H1 (cell line): Measurements from ENCODE around the gene CD53. TPM values are rescaled to one million over a fixed set of nuclear protein-coding genes. Genes with fewer than 3 reads are reported as not detected.

Experiments
- CTCF ChIA-PET: fragments of 300-600 bp; sonication (Branson Sonifier 250); formaldehyde crosslinking; loops from one replicate; lab custom pipeline; 2021; ENCODE audit not compliant: partially characterized antibody; lab: Charles Lee
- POLR2A ChIA-PET: fragments of 300-600 bp; sonication (Branson Sonifier 250); formaldehyde crosslinking; loops from one replicate; lab custom pipeline; 2021; ENCODE audit warnings: inconsistent platforms; ENCODE audit not compliant: partially characterized antibody; lab: Charles Lee
- DNase-seq, 2 experiments: peaks; one replicate each; pipeline versions ENCODE4 v3.0.0 to v3.0.0-alpha.2; 2010 to 2022; ENCODE audit warnings: low spot score in 2 of 2, low read depth in 1 of 2, mixed read lengths in 1 of 2
- FAIRE-seq: peaks from 2 replicates; lab custom pipeline; 2011; peaks lifted over from hg19 to GRCh38; lab: Jason Lieb, UNC
- H2AFZ ChIP-seq: 2 replicates; pipeline ENCODE4 v1.8.1; 2012; ENCODE audit warnings: low read length, inconsistent platforms
- H2AK5ac ChIP-seq: 2 replicates; pipeline ENCODE4 v1.6.1; 2013; ENCODE audit warnings: low read depth, low read length
- H2BK120ac ChIP-seq: replicated peaks from 2 replicates; pipeline ENCODE3; 2013; ENCODE audit warnings: low read depth, low read length, inconsistent platforms
- H2BK12ac ChIP-seq: 2 replicates; pipeline ENCODE4 v1.6.1; 2013; ENCODE audit warnings: low read depth, low read length
- H2BK15ac ChIP-seq: 2 replicates; pipeline ENCODE4 v1.6.1; 2013; ENCODE audit warnings: low read length
- H2BK20ac ChIP-seq: 2 replicates; pipeline ENCODE4 v1.6.1; 2013; ENCODE audit warnings: low read length
- H2BK5ac ChIP-seq: 2 replicates; pipeline ENCODE4 v1.6.1; 2013; ENCODE audit warnings: low read depth, low read length
- H3K14ac ChIP-seq: 2 replicates; pipeline ENCODE4 v1.6.1; 2013; ENCODE audit warnings: inconsistent platforms; ENCODE audit not compliant: insufficient read length
- H3K18ac ChIP-seq: 2 replicates; pipeline ENCODE4 v1.6.1; 2013; ENCODE audit warnings: low read length; ENCODE audit errors: extremely low read depth
- H3K23ac ChIP-seq: 2 replicates; pipeline ENCODE4 v1.6.1; 2013; ENCODE audit warnings: inconsistent platforms; ENCODE audit not compliant: insufficient read length
- H3K23me2 ChIP-seq: 2 replicates; pipeline ENCODE4 v1.6.1; 2013; ENCODE audit warnings: low read depth, low read length
- H3K27ac ChIP-seq: 2 replicates; pipeline ENCODE4 v1.6.1; 2011; ENCODE audit warnings: low read depth, low read length, inconsistent platforms
- H3K27me3 ChIP-seq, 4 experiments: replicated peaks in 1 of 4; 1 replicate in 1 of 4; 2 replicates in 3 of 4; pipeline versions ENCODE4 v1.6.1 to v1.8.1; 2011 to 2013; ENCODE audit warnings: low read length in 3 of 4, mild to moderate bottlenecking in 3 of 4, inconsistent platforms in 2 of 4, mixed read lengths in 2 of 4, moderate library complexity in 1 of 4; ENCODE audit not compliant: control insufficient read depth in 3 of 4, insufficient read depth in 3 of 4; ENCODE audit errors: extremely low read depth in 1 of 4
- H3K36me3 ChIP-seq, 4 experiments: 2 replicates each; pipeline versions ENCODE4 v1.6.1 to v1.8.1; 2011 to 2013; ENCODE audit warnings: mild to moderate bottlenecking in 4 of 4, low read length in 3 of 4, moderate library complexity in 2 of 4, control low read depth in 1 of 4, inconsistent platforms in 1 of 4; ENCODE audit not compliant: insufficient read depth in 4 of 4, control insufficient read depth in 2 of 4
- H3K4ac ChIP-seq: replicated peaks from 2 replicates; pipeline ENCODE3; 2013; ENCODE audit warnings: low read length, low read depth, mixed read lengths, inconsistent platforms; ENCODE audit not compliant: insufficient read length
- H3K4me1 ChIP-seq, 4 experiments: replicated peaks in 1 of 4; 1 replicate in 1 of 4; 2 replicates in 3 of 4; pipeline versions ENCODE4 v1.6.1 to v1.8.1; 2011 to 2013; ENCODE audit warnings: low read length in 3 of 4, inconsistent platforms in 2 of 4, mixed read lengths in 1 of 4; ENCODE audit not compliant: insufficient read depth in 4 of 4, control insufficient read depth in 3 of 4
- H3K4me2 ChIP-seq, 2 experiments: 2 replicates each; pipeline versions ENCODE4 v1.6.1 to v1.8.1; 2011 to 2013; ENCODE audit warnings: low read depth in 2 of 2, low read length in 2 of 2, control low read depth in 1 of 2, inconsistent platforms in 1 of 2, mild to moderate bottlenecking in 1 of 2; ENCODE audit not compliant: insufficient read depth in 1 of 2
- H3K4me3 ChIP-seq, 4 experiments: fragments of 200-600, 300-600 bp in 1 of 4; sonication (generic), shearing (Covaris generic), sonication (Bioruptor Twin) in 1 of 4; 2 replicates each; pipeline versions ENCODE4 v1.5.1 to v1.8.1; 2011 to 2016; ENCODE audit warnings: low read length in 4 of 4, low read depth in 3 of 4, control low read depth in 2 of 4, inconsistent platforms in 2 of 4, mild to moderate bottlenecking in 2 of 4, mixed read lengths in 1 of 4, moderate library complexity in 1 of 4; ENCODE audit not compliant: insufficient read depth in 2 of 4; ENCODE audit errors: extremely low read depth in 1 of 4
- H3K56ac ChIP-seq: replicated peaks from 2 replicates; pipeline ENCODE3; 2013; ENCODE audit warnings: low read depth, mild to moderate bottlenecking, mixed read lengths, low read length, inconsistent platforms; ENCODE audit not compliant: insufficient read length
- H3K79me1 ChIP-seq: 2 replicates; pipeline ENCODE4 v1.6.1; 2013; ENCODE audit warnings: low read depth, low read length, control low read depth
- H3K79me2 ChIP-seq, 2 experiments: 2 replicates each; pipeline versions ENCODE4 v1.6.1 to v1.8.1; 2012 to 2013; ENCODE audit warnings: low read length in 2 of 2, mild to moderate bottlenecking in 2 of 2, inconsistent platforms in 1 of 2; ENCODE audit not compliant: insufficient read depth in 2 of 2, control insufficient read depth in 1 of 2
- H3K9ac ChIP-seq, 4 experiments: replicated peaks in 1 of 4; 1 replicate in 1 of 4; 2 replicates in 3 of 4; pipeline versions ENCODE4 v1.6.1 to v1.8.1; 2011 to 2013; ENCODE audit warnings: low read depth in 3 of 4, low read length in 3 of 4, control low read depth in 2 of 4, mild to moderate bottlenecking in 2 of 4, moderate library complexity in 2 of 4, inconsistent platforms in 1 of 4; ENCODE audit errors: extremely low read depth in 1 of 4
- H3K9me3 ChIP-seq, 2 experiments: 2 replicates each; pipeline versions ENCODE4 v1.6.1 to v1.8.1; 2012 to 2013; ENCODE audit warnings: mild to moderate bottlenecking in 2 of 2, moderate library complexity in 2 of 2, control low read depth in 1 of 2, inconsistent platforms in 1 of 2, low read depth in 1 of 2, low read length in 1 of 2, mixed read lengths in 1 of 2; ENCODE audit not compliant: insufficient read depth in 2 of 2
- H4K20me1 ChIP-seq, 2 experiments: replicated peaks in 1 of 2; 2 replicates each; pipeline versions ENCODE3 to v1.8.1; 2011 to 2013; ENCODE audit warnings: inconsistent platforms in 2 of 2, low read length in 2 of 2, mild to moderate bottlenecking in 1 of 2; ENCODE audit not compliant: insufficient read depth in 2 of 2, control insufficient read depth in 1 of 2
- H4K5ac ChIP-seq: 2 replicates; pipeline ENCODE4 v1.6.1; 2013; ENCODE audit warnings: low read length, low read depth, mixed read lengths, inconsistent platforms; ENCODE audit not compliant: insufficient read length
- H4K8ac ChIP-seq: 2 replicates; pipeline ENCODE4 v1.8.0; 2013; ENCODE audit warnings: mild to moderate bottlenecking, moderate library complexity, low read length, inconsistent platforms; ENCODE audit not compliant: insufficient read depth; ENCODE audit errors: extremely low read depth
- H4K91ac ChIP-seq: replicated peaks from 2 replicates; pipeline ENCODE3; 2013; ENCODE audit warnings: low read length, mixed read lengths, inconsistent platforms; ENCODE audit not compliant: insufficient read length
- BCL11A ChIP-seq, 2 experiments: IDR thresholded peaks; one replicate each; pipeline ENCODE4 v1.6.1; 2011; ENCODE audit warnings: low read depth in 2 of 2, low read length in 2 of 2, mild to moderate bottlenecking in 2 of 2
- CHD2 ChIP-seq: IDR thresholded peaks from 2 replicates; pipeline ENCODE4 v1.6.1; 2012; ENCODE audit warnings: low read length, improper control_type of control experiment
- CREB1 ChIP-seq: IDR thresholded peaks from 2 replicates; pipeline ENCODE4 v1.6.1; 2012; ENCODE audit warnings: inconsistent platforms
- GTF2F1 ChIP-seq: IDR thresholded peaks from 2 replicates; pipeline ENCODE4 v1.6.1; 2012; ENCODE audit warnings: low read depth, low read length, improper control_type of control experiment, borderline replicate concordance
- MAFK ChIP-seq: IDR thresholded peaks from 2 replicates; pipeline ENCODE4 v1.6.1; 2012; ENCODE audit warnings: low read depth, mild to moderate bottlenecking, improper control_type of control experiment, low read length
- POLR2A ChIP-seq, 2 experiments: IDR thresholded peaks; 1 replicate in 1 of 2; 2 replicates in 1 of 2; pipeline ENCODE4 v1.6.1; 2011; ENCODE audit warnings: low read depth in 2 of 2, low read length in 2 of 2, mild to moderate bottlenecking in 2 of 2; ENCODE audit errors: control extremely low read depth in 1 of 2
- TEAD4 ChIP-seq: IDR thresholded peaks from 2 replicates; pipeline ENCODE4 v1.6.1; 2012; ENCODE audit warnings: low read depth, low read length, inconsistent platforms, mixed read lengths
- WGBS, 2 experiments: shearing (Covaris generic) in 1 of 2; methylation state at CpG; one replicate each; pipeline versions ENCODE4 v1.1.6 to v1.1.7; 2013 to 2015; ENCODE audit warnings: low lambda C conversion rate in 2 of 2, mixed read lengths in 2 of 2, inconsistent platforms in 1 of 2, low coverage in 1 of 2, missing lambda C conversion rate in 1 of 2; ENCODE audit not compliant: insufficient replicate concordance in 2 of 2, insufficient coverage in 1 of 2, insufficient read length in 1 of 2; ENCODE audit errors: extremely low coverage in 1 of 2, missing lambda C conversion rate in 1 of 2; 5-methylcytosine and 5-hydroxymethylcytosine counted together
- polyA plus RNA-seq, 7 experiments: library from polyadenylated mRNA; depleted of rRNA in 3 of 7; stranded (reverse) in 5 of 7; unstranded in 2 of 7; fragments of >200 nt in 5 of 7; fragments of 200-250 nt in 2 of 7; gene quantifications; 1 replicate in 5 of 7; 2 replicates in 1 of 7; 4 replicates in 1 of 7; pipeline versions ENCODE4 v1.2.1 to v1.2.3, GENCODE V29; 2011 to 2013; ENCODE audit warnings: missing spikeins in 2 of 7, mixed read lengths in 2 of 7
- total RNA-seq: library from RNA; stranded (reverse); fragmentation: NEBNext Ultra II Directional; extraction: Animal tissue kit (Norgen Biotek cat#: 25700); gene quantifications from 2 replicates; pipeline ENCODE4 v1.2.1, GENCODE V29; 2021

CD53 gene
- total and polyA plus RNA-seq, 2 of the 8 experiments (the other 6 are each of a cell fraction or from before 2014, with no cell fraction given) = 0.56 to 1.0 TPM

DNA sequence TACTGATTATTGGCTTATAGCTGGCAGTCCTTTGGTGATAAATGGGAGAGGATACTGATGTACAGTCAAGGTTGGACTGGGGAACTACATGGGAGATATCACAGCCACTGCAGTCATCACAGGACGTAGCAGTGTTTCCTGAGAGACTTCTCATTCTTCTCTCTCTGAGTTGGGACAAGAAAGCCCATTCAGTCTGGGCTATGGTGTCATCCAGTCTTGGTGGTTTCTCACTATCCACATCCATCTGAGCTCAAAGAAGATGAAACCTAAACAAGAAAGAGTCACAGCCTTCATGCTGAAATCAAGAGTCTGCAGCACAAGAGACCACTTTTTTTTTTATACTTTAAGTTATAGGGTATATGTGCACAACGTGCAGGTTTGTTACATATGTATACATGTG lies 12.8 kb upstream of the CD53 start:
- Histone ChIP-seq H2BK5ac (no peak overlapping the region), H3K79me2 (no peaks in the 10 kb centered on the region), H3K4ac (no peak overlapping the region), H3K9me3 (peaks cover 10 to 32% of the 10 kb centered on the region in 2 experiments; a peak in 2 of 4 replicates), H3K23me2 (no peaks in the 10 kb centered on the region), H3K23ac (no peak overlapping the region), H2BK120ac (no peak overlapping the region), H4K5ac (no peak overlapping the region), H2BK15ac (no peak overlapping the region), H3K4me3 (no peak overlapping the region), H4K8ac (no peak overlapping the region), H3K36me3 (no peaks in the 10 kb centered on the region), H3K18ac (no peak overlapping the region), H3K27ac (no peak overlapping the region), H3K4me1 (no peaks in the 10 kb centered on the region), H3K14ac (no peak overlapping the region), H3K79me1 (no peaks in the 10 kb centered on the region), H2AK5ac (no peak overlapping the region), H3K27me3 (no peaks in the 10 kb centered on the region), H2BK20ac (no peak overlapping the region), H3K4me2 (no peak overlapping the region), H3K56ac (no peak overlapping the region), H2AFZ (no peak overlapping the region), H4K20me1 (no peaks in the 10 kb centered on the region), H2BK12ac (no peak overlapping the region), H3K9ac (no peak overlapping the region), H4K91ac (no peak overlapping the region)
- no peak for TF ChIP-seq MAFK
- no peak for TF ChIP-seq GTF2F1
- no peak for TF ChIP-seq CREB1
- TF ChIP-seq POLR2A (IDR thresholded peaks at IDR 0.05; ENCODE audit: control extremely low read depth in 1 of 2, low read depth in 2 of 2, low read length in 2 of 2) = no peak
- TF ChIP-seq TEAD4 = no peak
- TF ChIP-seq CHD2 = no peak
- TF ChIP-seq BCL11A (IDR thresholded peaks at IDR 0.05; ENCODE audit: low read depth in 2 of 2, low read length in 2 of 2) = no peak
- 84% methylated on average over 2 of the region's 2 CpGs; no CpG with 5 or more reads in 1 of the 2 experiments for whole genome bisulfite sequencing, 2 experiments
- ChIA-PET CTCF (no interaction called here), POLR2A (no interaction called here)
- no peak for FAIRE-seq
- no peak for DNase-seq
